Prostate gland (tissue), 2 donors: Measurements from ENCODE around the gene TECPR2.

Experiments used
- CTCF ChIP-seq, 4 experiments: fragments of 200-600 bp in 2 of 4; fragments of 450-650 bp in 2 of 4; sonication (generic) in 2 of 4; IDR thresholded peaks; 1 replicate in 3 of 4; 2 replicates in 1 of 4; pipeline ENCODE4 v1.5.1; 2016 to 2019; ENCODE audit warnings: antibody characterized with exemption in 4 of 4, mild to moderate bottlenecking in 2 of 4, moderate library complexity in 2 of 4
- POLR2AphosphoS5 ChIP-seq: sonication (generic); formaldehyde crosslinking; IDR thresholded peaks from one replicate; pipeline ENCODE4 v1.6.1; 2017; ENCODE audit warnings: antibody characterized with exemption

- TF ChIP-seq POLR2AphosphoS5 (peak; percentile 29), CTCF (IDR thresholded peaks at IDR 0.05) (peak in 2 of 4 experiments; percentile 50 to 53)
Observed at GRCh38 chr14:102323102-102323501, 39.6 kb upstream of the TECPR2 start.
